Endothelial cell of umbilical vein (primary cell): Measurements from ENCODE around the gene HPSE2. TPM values are rescaled to one million over a fixed set of nuclear protein-coding genes. Genes with fewer than 3 reads are reported as not detected.

Source experiments
- BruUV-seq: library from RNA; stranded (reverse); fragments of 400-500 nt; replicated peaks from 2 replicates; lab custom pipeline; 2021; lab: Mats Ljungman, UMichigan
- CTCF ChIA-PET: fragments of 300-600, 350-600 bp; sonication (Branson Sonifier 250); formaldehyde crosslinking; loops from one replicate; lab custom pipeline; 2021; ENCODE audit warnings: antibody characterized with exemption, inconsistent platforms; lab: Charles Lee
- POLR2A ChIA-PET: fragments of 300-600, 350-600 bp; sonication (Branson Sonifier 250); formaldehyde crosslinking; loops from one replicate; lab custom pipeline; 2021; ENCODE audit warnings: antibody characterized with exemption, inconsistent platforms; lab: Charles Lee
- DNase-seq: peaks from one replicate; pipeline ENCODE4 v3.0.0-alpha.2; 2011; ENCODE audit warnings: low read depth, low spot score
- FAIRE-seq: peaks from 2 replicates; lab custom pipeline; 2011; peaks lifted over from hg19 to GRCh38; lab: Jason Lieb, UNC
- H2AFZ ChIP-seq: 2 replicates; pipeline ENCODE4 v1.6.0; 2012; ENCODE audit warnings: low read depth, low read length, control low read depth, inconsistent platforms
- H3K27ac ChIP-seq: 2 replicates; pipeline ENCODE4 v1.5.1; 2011; ENCODE audit warnings: low read depth, mild to moderate bottlenecking, control low read depth, low read length, moderate library complexity; ENCODE audit not compliant: insufficient read depth
- H3K27me3 ChIP-seq, 2 experiments: 2 replicates each; pipeline versions ENCODE4 v1.6.0 to v1.6.1; 2011; ENCODE audit warnings: low read length in 2 of 2, mixed read lengths in 1 of 2; ENCODE audit not compliant: control insufficient read depth in 2 of 2, insufficient read depth in 2 of 2
- H3K36me3 ChIP-seq, 2 experiments: 2 replicates in 1 of 2; 3 replicates in 1 of 2; pipeline ENCODE4 v1.5.1; 2011; ENCODE audit warnings: low read length in 2 of 2, mild to moderate bottlenecking in 1 of 2, moderate library complexity in 1 of 2; ENCODE audit not compliant: control insufficient read depth in 2 of 2, insufficient read depth in 2 of 2; ENCODE audit errors: extremely low read depth in 1 of 2
- H3K4me1 ChIP-seq: 3 replicates; pipeline ENCODE4 v1.5.1; 2011; ENCODE audit warnings: mild to moderate bottlenecking, low read length; ENCODE audit not compliant: control insufficient read depth, insufficient read depth; ENCODE audit errors: extremely low read depth
- H3K4me2 ChIP-seq: 2 replicates; pipeline ENCODE4 v1.6.1; 2011; ENCODE audit warnings: low read length, control low read depth, mixed read lengths; ENCODE audit not compliant: insufficient read depth
- H3K4me3 ChIP-seq, 3 experiments: fragments of 200-600 bp in 1 of 3; sonication (generic), shearing (Covaris generic) in 1 of 3; replicated peaks in 1 of 3; 2 replicates each; pipeline ENCODE4 v1.5.1; 2011 to 2016; ENCODE audit warnings: control low read depth in 3 of 3, low read length in 3 of 3, mild to moderate bottlenecking in 2 of 3, inconsistent platforms in 1 of 3, low read depth in 1 of 3, moderate library complexity in 1 of 3; ENCODE audit not compliant: insufficient read depth in 1 of 3
- H3K79me2 ChIP-seq: 2 replicates; pipeline ENCODE4 v1.6.0; 2012; ENCODE audit warnings: low read length, inconsistent platforms; ENCODE audit not compliant: control insufficient read depth, insufficient read depth
- H3K9ac ChIP-seq: replicated peaks from 2 replicates; pipeline ENCODE3; 2011; ENCODE audit warnings: low read length, control low read depth; ENCODE audit not compliant: insufficient read depth; ENCODE audit errors: extremely low read depth
- H3K9me1 ChIP-seq: replicated peaks from 3 replicates; pipeline ENCODE4 v1.6.0; 2011; ENCODE audit warnings: mild to moderate bottlenecking, low read length; ENCODE audit not compliant: control insufficient read depth, insufficient read depth; ENCODE audit errors: extremely low read depth
- H3K9me3 ChIP-seq: replicated peaks from 2 replicates; pipeline ENCODE4 v1.5.1; 2012; ENCODE audit warnings: low read length, inconsistent platforms; ENCODE audit not compliant: control insufficient read depth, insufficient read depth
- H4K20me1 ChIP-seq: replicated peaks from 2 replicates; pipeline ENCODE3; 2011; ENCODE audit warnings: mild to moderate bottlenecking, low read length; ENCODE audit not compliant: control insufficient read depth, insufficient read depth; ENCODE audit errors: extremely low read depth
- EZH2 ChIP-seq: IDR thresholded peaks from 2 replicates; pipeline ENCODE4 v1.6.1; 2012; ENCODE audit warnings: borderline replicate concordance, low read depth, mild to moderate bottlenecking, moderate library complexity, low read length, inconsistent platforms; ENCODE audit not compliant: severe bottlenecking
- FOS ChIP-seq: IDR thresholded peaks from 2 replicates; pipeline ENCODE4 v1.6.1; 2011; ENCODE audit warnings: mild to moderate bottlenecking, low read length, moderate library complexity, borderline replicate concordance; ENCODE audit not compliant: insufficient read depth
- GATA2 ChIP-seq: IDR thresholded peaks from 2 replicates; pipeline ENCODE4 v1.7.0; 2011; ENCODE audit warnings: low read depth, mild to moderate bottlenecking, moderate library complexity, mixed read lengths, low read length; ENCODE audit not compliant: insufficient read length, insufficient read depth
- JUN ChIP-seq: IDR thresholded peaks from 2 replicates; pipeline ENCODE4 v1.6.1; 2011; ENCODE audit warnings: borderline replicate concordance, low read depth; ENCODE audit not compliant: insufficient read length, insufficient read depth
- MYC ChIP-seq: IDR thresholded peaks from one replicate; pipeline ENCODE4 v1.6.1; 2011; ENCODE audit warnings: mild to moderate bottlenecking, low read depth, low read length
- POLR2A ChIP-seq: IDR thresholded peaks from 2 replicates; pipeline ENCODE4 v1.6.1; 2012; ENCODE audit warnings: low read depth, mild to moderate bottlenecking, control low read depth, low read length
- POLR2AphosphoS5 ChIP-seq: IDR thresholded peaks from 2 replicates; pipeline ENCODE4 v1.6.1; 2012; ENCODE audit warnings: low read depth, mild to moderate bottlenecking, control low read depth, low read length, moderate library complexity; ENCODE audit not compliant: insufficient read depth
- dilution Hi-C: fragments of 300-500 bp; cut with MboI; formaldehyde crosslinking; loops from one replicate; pipeline ENCODE4 v1.15.0; 2019; ENCODE audit warnings: low sequenced_read_pairs; ENCODE audit not compliant: extremely low pct_ligation_motif_present
- intact Hi-C: fragments of 100-400 bp; cut with micrococcal nuclease; formaldehyde crosslinking; loops from one replicate; pipeline ENCODE4 v1.10.0; 2022
- polyA plus RNA-seq, 4 experiments: library from polyadenylated mRNA; depleted of rRNA in 3 of 4; stranded (reverse) in 3 of 4; unstranded in 1 of 4; fragments of >200 nt; gene quantifications; 2 replicates each; pipeline versions ENCODE4 v1.2.1 to v1.2.3, GENCODE V29; 2011 to 2012; ENCODE audit warnings: missing spikeins in 1 of 4
- total RNA-seq: library from RNA; stranded (reverse); gene quantifications from 2 replicates; pipeline ENCODE4 v1.2.3, GENCODE V29; 2021
- TF ChIP-seq, protein P1 (sequence below), 2 donors: IDR thresholded peaks; 1 replicate in 1 of 2; 2 replicates in 1 of 2; pipeline ENCODE4 v1.5.1; 2011; ENCODE audit warnings: low read length in 2 of 2, mild to moderate bottlenecking in 2 of 2, moderate library complexity in 2 of 2, control low read depth in 1 of 2, inconsistent platforms in 1 of 2, low read depth in 1 of 2; ENCODE audit not compliant: insufficient read depth in 1 of 2; ENCODE audit errors: extremely low read depth in 1 of 2
- TF ChIP-seq, protein P2 (sequence below): IDR thresholded peaks from 2 replicates; pipeline ENCODE4 v1.6.1; 2011; ENCODE audit not compliant: insufficient read depth, insufficient read length

The HPSE2 gene
- total and polyA plus RNA-seq, 2 donors (not counting 3 experiments of a cell fraction or from before 2014, with no cell fraction given), result not detected

GRCh38 chr10:98696516-98696915 is 539.1 kb downstream of the HPSE2 start:
- FAIRE-seq (no peak), DNase-seq (no peak)
- Histone ChIP-seq H3K4me3 (no peak overlapping the region), H2AFZ (no peak overlapping the region), H3K79me2 (no peaks in the 10 kb centered on the region), H3K36me3 (no peaks in the 10 kb centered on the region), H3K9me3 (no peaks in the 10 kb centered on the region), H3K4me2 (no peak overlapping the region), H3K9ac (no peak overlapping the region), H3K9me1 (no peaks in the 10 kb centered on the region), H3K27ac (no peak overlapping the region), H3K27me3 (no peaks in the 10 kb centered on the region), H3K4me1 (no peaks in the 10 kb centered on the region), H4K20me1 (no peaks in the 10 kb centered on the region)
- ChIA-PET POLR2A (no interaction called here), CTCF (no interaction called here)
- dilution Hi-C loops, result no loop called here
- BruUV-seq, result no TSS peak
- TF ChIP-seq MYC, result no peak
- no peak for TF ChIP-seq POLR2AphosphoS5
- TF ChIP-seq, protein P1, sequence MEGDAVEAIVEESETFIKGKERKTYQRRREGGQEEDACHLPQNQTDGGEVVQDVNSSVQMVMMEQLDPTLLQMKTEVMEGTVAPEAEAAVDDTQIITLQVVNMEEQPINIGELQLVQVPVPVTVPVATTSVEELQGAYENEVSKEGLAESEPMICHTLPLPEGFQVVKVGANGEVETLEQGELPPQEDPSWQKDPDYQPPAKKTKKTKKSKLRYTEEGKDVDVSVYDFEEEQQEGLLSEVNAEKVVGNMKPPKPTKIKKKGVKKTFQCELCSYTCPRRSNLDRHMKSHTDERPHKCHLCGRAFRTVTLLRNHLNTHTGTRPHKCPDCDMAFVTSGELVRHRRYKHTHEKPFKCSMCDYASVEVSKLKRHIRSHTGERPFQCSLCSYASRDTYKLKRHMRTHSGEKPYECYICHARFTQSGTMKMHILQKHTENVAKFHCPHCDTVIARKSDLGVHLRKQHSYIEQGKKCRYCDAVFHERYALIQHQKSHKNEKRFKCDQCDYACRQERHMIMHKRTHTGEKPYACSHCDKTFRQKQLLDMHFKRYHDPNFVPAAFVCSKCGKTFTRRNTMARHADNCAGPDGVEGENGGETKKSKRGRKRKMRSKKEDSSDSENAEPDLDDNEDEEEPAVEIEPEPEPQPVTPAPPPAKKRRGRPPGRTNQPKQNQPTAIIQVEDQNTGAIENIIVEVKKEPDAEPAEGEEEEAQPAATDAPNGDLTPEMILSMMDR (IDR thresholded peaks at IDR 0.05; ENCODE audit: extremely low read depth in 1 of 2, insufficient read depth in 1 of 2, low read depth in 1 of 2, low read length in 2 of 2), result no peak
- TF ChIP-seq, protein P2, sequence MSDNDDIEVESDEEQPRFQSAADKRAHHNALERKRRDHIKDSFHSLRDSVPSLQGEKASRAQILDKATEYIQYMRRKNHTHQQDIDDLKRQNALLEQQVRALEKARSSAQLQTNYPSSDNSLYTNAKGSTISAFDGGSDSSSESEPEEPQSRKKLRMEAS, result no peak
- no peak for TF ChIP-seq EZH2
- no peak for TF ChIP-seq POLR2A
- TF ChIP-seq FOS, result no peak
- no peak for TF ChIP-seq GATA2
- no peak for TF ChIP-seq JUN
- intact Hi-C loops, result no loop called here
